ENCODE results near the gene ACTR3C. TPM values are rescaled to one million over a fixed set of nuclear protein-coding genes. Genes with fewer than 3 reads are reported as not detected.
"Not testable (repeated sequence)": the region's sequence is repeated elsewhere in the genome, so short reads cannot be mapped to it uniquely, and the experiment has no call there.

Gene ACTR3C
- polyA plus RNA-seq, 3 donors, result 2.0 to 8.4 (median 3.5) TPM

- H3K27ac ChIP-seq (ENCODE audit: low read depth, low read length), result not testable (repeated sequence)
- WGBS, 3 donors, result 65 to 76% (median 71%) methylated on average over 1 of the region's 8 CpGs
These were observed 55.1 kb downstream of the ACTR3C start for GRCh38 chr7:150268287-150268686.

- not testable (repeated sequence) for H3K27ac ChIP-seq (ENCODE audit: low read depth, low read length)
- WGBS, 3 donors, result 82 to 88% (median 84%) methylated on average over 20 of the region's 20 CpGs
These were observed 56.2 kb downstream of the ACTR3C start for GRCh38 chr7:150266953-150267665.

GRCh38 chr7:150262656-150263055 is 60.7 kb downstream of the ACTR3C start:
- 78 to 92% (median 79%) methylated on average over 5 of the region's 5 CpGs for WGBS, 3 donors
- H3K27ac ChIP-seq (ENCODE audit: low read depth, low read length), result not testable (repeated sequence)

GRCh38 chr7:150247745-150248144 is 75.6 kb downstream of the ACTR3C start:
- 88 to 93% (median 92%) methylated on average over 2 of the region's 3 CpGs for WGBS, 3 donors
- H3K27ac ChIP-seq (ENCODE audit: low read depth, low read length), result not testable (repeated sequence)

- WGBS, 3 donors, result 77 to 97% (median 84%) methylated on average over 2 of the region's 2 CpGs
These were observed 78.1 kb downstream of the ACTR3C start for GRCh38 chr7:150245208-150245607.

GRCh38 chr7:150242935-150243334 is 80.4 kb downstream of the ACTR3C start:
- 79 to 85% (median 81%) methylated on average over 2 of the region's 2 CpGs for WGBS, 3 donors
- H3K27ac ChIP-seq (ENCODE audit: low read depth, low read length), result not testable (repeated sequence)

More at GRCh38 chr7:150245208-150245607, 78.1 kb downstream of the ACTR3C start:
- not testable (repeated sequence) for H3K27ac ChIP-seq (ENCODE audit: low read depth, low read length)

GRCh38 chr7:150225444-150225843 is 97.9 kb downstream of the ACTR3C start:
- not testable (repeated sequence) for H3K27ac ChIP-seq (ENCODE audit: low read depth, low read length)
- WGBS, 3 donors, result 58 to 77% (median 67%) methylated on average over 3 of the region's 3 CpGs

GRCh38 chr7:150222083-150222972 is 101.0 kb downstream of the ACTR3C start:
- H3K27ac ChIP-seq (ENCODE audit: low read depth, low read length), result not testable (repeated sequence)
- WGBS, 3 donors, result 57 to 59% (median 58%) methylated on average over 11 of the region's 11 CpGs

GRCh38 chr7:150220673-150221181 is 102.6 kb downstream of the ACTR3C start:
- whole genome bisulfite sequencing, 3 donors, result 3 to 6% (median 4%) methylated on average over 33 to 38 of the region's 38 CpGs
- not testable (repeated sequence) for H3K27ac ChIP-seq (ENCODE audit: low read depth, low read length)

- not testable (repeated sequence) for H3K27ac ChIP-seq (ENCODE audit: low read depth, low read length)
- 0 to 2% (median 2%) methylated on average over 16 to 25 of the region's 50 CpGs for WGBS, 3 donors
These were observed 103.2 kb downstream of the ACTR3C start for GRCh38 chr7:150219941-150220658.

GRCh38 chr7:150206848-150207247 is 116.5 kb downstream of the ACTR3C start:
- H3K27ac ChIP-seq (ENCODE audit: low read depth, low read length), result not testable (repeated sequence)
- WGBS, 3 donors, result 56 to 100% (median 63%) methylated on average over 1 of the region's 1 CpG

- WGBS, 3 donors, result 69 to 96% (median 83%) methylated on average over 4 of the region's 4 CpGs
- H3K27ac ChIP-seq (ENCODE audit: low read depth, low read length), result not testable (repeated sequence)
These were observed 117.5 kb downstream of the ACTR3C start for GRCh38 chr7:150205866-150206265.

GRCh38 chr7:150204577-150204976 is 118.8 kb downstream of the ACTR3C start:
- 87 to 96% (median 88%) methylated on average over 7 of the region's 7 CpGs for WGBS, 3 donors
- not testable (repeated sequence) for H3K27ac ChIP-seq (ENCODE audit: low read depth, low read length)

- 66 to 91% (median 72%) methylated on average over 4 of the region's 4 CpGs for WGBS, 3 donors
- H3K27ac ChIP-seq (ENCODE audit: low read depth, low read length), result not testable (repeated sequence)
These were observed 120.5 kb downstream of the ACTR3C start for GRCh38 chr7:150202894-150203293.

Other genes starting within 250 kb of the ACTR3C start
- gene LRRC61, start 190 bp downstream of the ACTR3C start, polyA plus RNA-seq, result 10 to 100 TPM in 1 of 3 donors, 1 to 10 TPM in 2; 1.3 to 12.1 (median 8.6) TPM
- 100 to 1,000 TPM; 206 to 478 (median 353) TPM for gene RARRES2, start 18.1 kb upstream of the ACTR3C start, polyA plus RNA-seq
- 10 to 100 TPM; 23.1 to 64.3 (median 59.3) TPM for gene REPIN1, start 45.3 kb upstream of the ACTR3C start, polyA plus RNA-seq
- 1 to 10 TPM; 1.1 to 2.8 (median 1.5) TPM for gene ZNF775, start 55.8 kb upstream of the ACTR3C start, polyA plus RNA-seq
- 10 to 100 TPM in 2 of 3 donors, 1 to 10 TPM in 1; 3.6 to 12.7 (median 12.1) TPM for gene GIMAP8, start 127.1 kb upstream of the ACTR3C start, polyA plus RNA-seq
- gene GIMAP7, start 191.3 kb upstream of the ACTR3C start, polyA plus RNA-seq, result 10 to 100 TPM in 2 of 3 donors, 1 to 10 TPM in 1; 9.3 to 47.2 (median 43.4) TPM
- 10 to 100 TPM in 2 of 3 donors, 1 to 10 TPM in 1; 9.4 to 47.3 (median 31.1) TPM for gene GIMAP4, start 243.8 kb upstream of the ACTR3C start, polyA plus RNA-seq